GM21367 (cell line): Measurements from ENCODE around the gene ACVRL1.

Experiments
- ATAC-seq: cut with Tn5 transposase; IDR thresholded peaks from one replicate; pipeline ENCODE4 v1.9.1; 2021; ENCODE audit not compliant: unreplicated experiment

Gene ACVRL1

DNA sequence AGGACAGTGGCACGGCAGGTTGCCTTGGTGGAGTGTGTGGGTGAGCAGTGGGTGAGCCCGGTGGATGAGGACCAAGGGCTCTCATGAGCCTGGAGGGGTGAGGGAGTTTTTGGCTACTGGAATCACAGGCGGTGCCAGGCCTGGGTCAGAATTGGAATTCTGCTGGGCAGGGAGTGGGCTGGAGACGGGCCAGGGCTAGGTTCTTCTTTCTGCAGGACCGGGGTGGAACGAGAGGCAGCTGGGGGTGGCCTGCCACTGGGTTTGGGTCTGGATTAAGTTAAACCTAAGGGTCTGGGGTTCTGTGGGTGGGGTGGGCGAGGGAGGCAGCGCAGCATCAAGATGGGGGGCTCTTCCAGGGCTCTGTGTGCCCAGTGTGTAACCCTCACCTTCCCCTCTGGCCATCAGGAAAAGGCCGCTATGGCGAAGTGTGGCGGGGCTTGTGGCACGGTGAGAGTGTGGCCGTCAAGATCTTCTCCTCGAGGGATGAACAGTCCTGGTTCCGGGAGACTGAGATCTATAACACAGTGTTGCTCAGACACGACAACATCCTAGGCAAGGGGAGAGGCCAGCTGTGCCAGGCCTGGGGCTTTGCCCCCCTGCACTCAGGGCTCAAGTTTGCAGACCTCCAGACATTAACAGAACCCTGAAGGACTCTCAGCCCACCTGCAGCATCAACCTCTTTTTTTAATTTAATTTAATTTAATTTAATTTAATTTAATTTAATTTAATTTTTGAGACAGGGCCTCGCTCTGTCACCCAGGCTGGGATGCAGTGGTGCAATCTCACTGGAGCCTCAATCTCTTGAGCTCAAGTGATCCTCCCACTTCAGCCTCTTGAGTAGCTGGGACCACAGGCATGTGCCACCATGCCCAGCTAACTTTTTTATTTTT is 7.0 kb downstream of the ACVRL1 start:
- no peak for ATAC-seq

DNA sequence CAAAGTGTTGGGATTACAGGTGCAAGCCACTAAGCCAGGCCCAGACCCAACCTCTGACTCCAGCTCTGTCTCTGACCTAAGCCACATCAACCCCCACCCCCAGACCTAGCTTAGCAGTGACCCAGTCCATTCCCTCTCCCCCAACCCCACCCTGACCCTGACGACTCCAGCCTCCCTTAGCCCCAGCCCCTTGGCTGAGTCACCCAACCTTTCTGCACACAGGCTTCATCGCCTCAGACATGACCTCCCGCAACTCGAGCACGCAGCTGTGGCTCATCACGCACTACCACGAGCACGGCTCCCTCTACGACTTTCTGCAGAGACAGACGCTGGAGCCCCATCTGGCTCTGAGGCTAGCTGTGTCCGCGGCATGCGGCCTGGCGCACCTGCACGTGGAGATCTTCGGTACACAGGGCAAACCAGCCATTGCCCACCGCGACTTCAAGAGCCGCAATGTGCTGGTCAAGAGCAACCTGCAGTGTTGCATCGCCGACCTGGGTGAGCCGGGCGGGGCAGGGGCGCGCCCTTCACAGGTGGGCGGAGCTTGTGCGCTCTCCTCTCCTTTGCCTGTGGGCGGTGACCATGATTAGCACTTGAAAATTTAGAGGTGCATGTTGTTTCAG is 7.8 kb downstream of the ACVRL1 start:
- ATAC-seq, result no peak

DNA sequence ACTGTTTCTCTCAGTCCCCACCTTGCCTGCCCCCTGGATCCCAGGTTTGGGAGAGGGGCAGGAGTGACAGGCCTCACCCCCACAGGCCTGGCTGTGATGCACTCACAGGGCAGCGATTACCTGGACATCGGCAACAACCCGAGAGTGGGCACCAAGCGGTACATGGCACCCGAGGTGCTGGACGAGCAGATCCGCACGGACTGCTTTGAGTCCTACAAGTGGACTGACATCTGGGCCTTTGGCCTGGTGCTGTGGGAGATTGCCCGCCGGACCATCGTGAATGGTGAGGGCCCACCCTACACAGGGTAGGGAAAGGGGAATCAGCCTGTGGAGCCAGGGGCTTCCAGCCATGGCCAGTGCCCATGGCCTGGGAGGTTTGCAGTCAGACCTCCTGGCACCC is 8.6 kb downstream of the ACVRL1 start:
- ATAC-seq, result no peak

DNA sequence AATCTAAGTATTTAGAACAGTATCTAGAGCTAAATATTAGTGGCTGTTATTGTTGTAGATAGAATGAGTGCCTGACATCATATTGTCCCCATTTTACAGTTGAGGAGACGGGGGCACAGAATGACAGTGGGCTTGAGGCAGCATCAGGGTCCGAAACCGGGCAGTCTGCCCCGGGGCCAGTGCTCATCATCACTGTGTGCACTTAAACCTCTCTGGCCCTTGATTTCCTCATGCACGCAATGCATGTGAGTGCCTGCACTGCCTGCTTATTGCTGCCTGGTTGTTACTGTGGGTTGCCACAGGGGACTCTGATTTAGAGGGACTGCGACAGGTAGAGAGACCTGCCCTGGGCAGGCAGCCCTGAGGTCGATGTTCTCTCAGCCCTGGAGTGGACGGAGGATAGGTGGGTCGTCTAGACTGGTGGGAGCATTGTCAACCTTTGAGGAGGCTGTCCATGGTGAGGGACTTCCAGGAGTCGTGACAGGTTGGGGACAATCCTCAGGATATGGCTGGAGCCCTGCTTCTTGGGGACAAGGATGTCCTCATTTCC is 9.8 kb downstream of the ACVRL1 start:
- ATAC-seq, result no peak

DNA sequence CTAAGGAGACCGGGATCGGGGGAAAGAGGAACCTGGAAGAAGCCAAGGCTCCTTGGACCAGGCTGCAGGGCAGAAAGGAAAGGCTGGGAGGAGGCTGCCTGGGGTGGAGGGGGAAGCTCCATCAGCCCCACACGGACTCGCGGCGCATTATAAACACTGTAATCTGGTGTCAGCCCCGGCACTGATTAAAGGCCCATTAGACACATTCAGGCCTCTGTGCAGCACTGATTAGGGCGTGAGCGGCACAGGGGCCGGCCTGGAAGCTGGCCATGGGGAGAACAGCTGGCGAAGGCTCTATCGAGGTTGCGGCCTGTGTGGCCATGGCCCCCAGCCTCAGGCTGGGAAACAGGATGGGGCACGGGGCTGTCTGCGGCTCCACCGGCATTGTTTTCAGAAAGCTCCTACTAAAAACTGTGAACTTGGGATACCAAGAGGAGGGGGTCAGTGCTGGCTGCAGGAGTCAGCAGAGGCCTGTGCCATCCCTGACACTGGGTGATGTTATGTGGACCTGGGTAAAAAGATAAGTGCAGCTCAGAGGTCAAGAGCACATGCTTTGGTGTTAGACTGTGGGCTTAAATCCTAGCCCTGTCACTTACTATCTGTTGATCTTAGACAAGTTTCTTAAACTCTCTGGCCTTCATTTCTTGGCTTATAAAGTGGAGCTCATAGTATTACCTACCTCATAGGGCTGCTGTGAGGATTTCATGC is 10.6 kb downstream of the ACVRL1 start:
- no peak for ATAC-seq

DNA sequence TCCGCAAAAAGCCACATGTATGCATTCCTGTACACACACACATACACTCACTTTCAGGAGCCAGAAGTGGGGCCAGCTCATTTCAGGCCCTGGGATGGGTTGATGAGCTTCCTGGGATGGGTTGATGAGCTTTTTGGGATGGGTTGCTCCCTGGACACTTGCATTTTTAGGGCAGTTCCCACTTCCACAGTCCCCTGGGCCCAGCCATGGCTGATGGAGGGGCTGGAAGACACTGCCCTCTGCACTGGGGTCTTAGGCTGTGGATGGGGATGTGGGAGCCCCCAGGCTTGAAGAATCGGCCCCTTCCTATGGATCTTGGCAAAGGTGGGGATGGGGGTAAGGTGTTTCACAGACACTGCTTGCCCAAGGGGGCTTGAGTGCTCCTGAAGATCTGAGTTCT is 12.7 kb downstream of the ACVRL1 start:
- ATAC-seq, result no peak

DNA sequence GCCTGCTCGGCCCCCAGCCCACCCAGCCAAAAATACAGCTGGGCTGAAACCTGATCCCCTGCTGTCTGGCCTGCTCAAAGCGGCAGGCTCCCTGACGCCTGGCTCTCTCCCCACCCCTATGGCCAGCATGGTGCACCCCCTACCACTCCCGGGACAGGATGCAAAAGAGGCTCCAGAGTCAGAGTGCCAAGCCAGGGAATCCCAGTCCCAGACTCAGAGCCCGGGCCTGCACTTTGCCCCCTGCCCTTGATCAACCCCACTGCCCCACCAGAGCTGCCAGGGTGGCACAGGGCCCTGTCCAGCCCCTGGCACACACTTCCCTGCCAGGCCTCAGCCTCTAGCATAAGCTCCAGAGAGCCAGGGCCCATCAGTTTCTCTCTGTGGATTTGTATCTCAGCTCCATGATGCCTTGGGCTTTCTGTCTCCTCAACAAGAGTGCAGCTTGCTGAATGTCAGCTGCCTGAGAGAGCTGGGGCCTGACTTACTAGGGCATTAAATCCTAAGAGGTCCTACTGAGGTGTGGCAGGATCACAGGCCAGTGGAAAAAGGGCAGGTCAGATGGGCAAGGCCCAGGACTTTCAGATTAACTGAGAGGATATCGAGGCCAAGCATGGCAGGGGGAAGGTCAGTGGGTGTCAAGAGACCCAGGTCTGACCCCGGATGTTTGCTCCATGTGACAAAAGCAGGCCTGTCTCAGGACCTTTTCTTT is 13.9 kb downstream of the ACVRL1 start:
- no peak for ATAC-seq

DNA sequence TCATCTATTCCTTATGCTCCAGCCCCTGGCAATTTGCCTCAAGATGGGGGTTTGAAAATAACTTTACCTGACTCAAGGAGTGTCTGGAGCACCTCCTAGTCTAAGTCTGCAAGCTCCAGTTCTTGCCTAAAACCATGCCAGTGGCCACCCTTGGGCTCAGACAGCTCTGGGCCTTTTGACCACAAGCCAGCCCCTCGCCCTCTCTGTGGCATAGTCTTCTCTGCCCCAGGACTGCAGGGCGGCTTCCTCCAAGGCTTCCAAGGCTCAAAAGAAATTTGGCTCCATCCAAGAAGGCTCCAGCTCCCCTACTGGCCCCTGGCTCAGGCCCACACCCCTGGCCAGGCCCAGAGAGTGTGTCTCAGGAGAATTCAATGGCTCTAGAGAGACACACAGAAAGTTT is 14.8 kb downstream of the ACVRL1 start:
- ATAC-seq, result no peak

DNA sequence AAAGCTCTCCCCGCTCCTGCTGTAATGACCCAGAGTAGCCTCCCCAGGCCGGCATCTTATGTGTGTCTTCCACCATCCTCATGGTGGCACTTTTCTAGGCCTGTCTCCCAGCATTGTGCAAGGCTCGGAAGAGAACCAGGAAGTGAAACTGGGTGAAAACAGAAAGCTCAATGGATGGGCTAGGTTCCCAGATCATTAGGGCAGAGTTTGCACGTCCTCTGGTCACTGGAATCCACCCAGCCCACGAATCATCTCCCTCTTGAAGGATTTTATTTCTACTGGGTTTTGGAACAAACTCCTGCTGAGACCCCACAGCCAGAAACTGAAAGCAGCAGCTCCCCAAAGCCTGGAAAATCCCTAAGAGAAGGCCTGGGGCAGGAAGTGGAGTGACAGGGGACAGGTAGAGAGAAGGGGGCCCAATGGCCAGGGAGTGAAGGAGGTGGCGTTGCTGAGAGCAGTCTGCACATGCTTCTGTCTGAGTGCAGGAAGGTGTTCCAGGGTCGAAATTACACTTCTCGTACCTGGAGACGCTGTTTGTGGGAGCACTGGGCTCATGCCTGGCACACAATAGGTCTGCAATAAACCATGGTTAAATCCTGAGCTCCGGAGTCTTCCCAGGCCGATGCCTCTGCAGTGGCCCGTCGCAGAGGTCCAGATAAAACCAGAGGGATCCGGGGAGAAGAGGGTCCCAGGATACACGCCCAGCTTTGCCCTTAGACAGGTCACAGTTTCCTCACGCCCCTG is 15.6 kb downstream of the ACVRL1 start:
- ATAC-seq, result no peak

DNA sequence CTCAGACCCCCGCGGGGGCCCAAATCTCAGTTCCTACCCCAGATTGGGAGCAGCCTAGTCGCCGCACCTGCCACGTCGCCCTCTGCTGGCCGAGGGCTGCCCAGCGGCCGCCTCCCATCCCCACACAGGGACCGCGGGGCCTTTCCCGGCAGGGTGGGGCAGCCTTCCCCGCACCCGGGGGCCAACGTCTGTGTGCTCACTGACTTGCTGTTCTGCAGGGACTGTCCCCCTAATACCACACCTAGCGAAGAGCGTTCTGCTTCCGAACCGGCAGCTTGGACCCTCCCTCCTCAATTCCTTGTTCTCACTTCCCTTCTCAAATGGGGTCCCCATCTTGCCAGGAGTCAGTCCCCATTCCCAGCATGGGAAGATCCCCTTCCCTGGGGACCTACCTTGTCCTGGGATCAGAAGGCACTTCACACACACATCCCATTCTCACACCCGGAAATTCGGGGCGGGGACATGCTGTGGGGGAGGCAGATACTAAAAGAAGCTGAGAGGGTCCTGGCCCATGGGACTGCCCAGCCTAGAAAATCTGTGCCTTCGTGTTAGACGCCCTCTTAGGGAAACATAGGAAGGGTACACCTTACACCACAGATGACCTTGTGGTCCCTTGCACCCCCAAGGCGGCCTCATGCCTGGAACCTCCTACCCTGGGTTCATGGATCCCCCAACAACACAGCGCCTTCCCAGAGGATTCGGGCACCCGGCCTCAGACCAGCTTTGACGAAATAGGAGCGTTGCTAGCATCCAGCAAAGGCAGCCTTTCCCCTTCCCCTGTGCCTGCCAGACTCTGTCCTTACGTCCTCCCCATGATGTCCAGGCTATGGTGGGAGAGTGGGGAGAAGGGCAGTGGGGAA is 16.4 kb downstream of the ACVRL1 start:
- ATAC-seq, result no peak

DNA sequence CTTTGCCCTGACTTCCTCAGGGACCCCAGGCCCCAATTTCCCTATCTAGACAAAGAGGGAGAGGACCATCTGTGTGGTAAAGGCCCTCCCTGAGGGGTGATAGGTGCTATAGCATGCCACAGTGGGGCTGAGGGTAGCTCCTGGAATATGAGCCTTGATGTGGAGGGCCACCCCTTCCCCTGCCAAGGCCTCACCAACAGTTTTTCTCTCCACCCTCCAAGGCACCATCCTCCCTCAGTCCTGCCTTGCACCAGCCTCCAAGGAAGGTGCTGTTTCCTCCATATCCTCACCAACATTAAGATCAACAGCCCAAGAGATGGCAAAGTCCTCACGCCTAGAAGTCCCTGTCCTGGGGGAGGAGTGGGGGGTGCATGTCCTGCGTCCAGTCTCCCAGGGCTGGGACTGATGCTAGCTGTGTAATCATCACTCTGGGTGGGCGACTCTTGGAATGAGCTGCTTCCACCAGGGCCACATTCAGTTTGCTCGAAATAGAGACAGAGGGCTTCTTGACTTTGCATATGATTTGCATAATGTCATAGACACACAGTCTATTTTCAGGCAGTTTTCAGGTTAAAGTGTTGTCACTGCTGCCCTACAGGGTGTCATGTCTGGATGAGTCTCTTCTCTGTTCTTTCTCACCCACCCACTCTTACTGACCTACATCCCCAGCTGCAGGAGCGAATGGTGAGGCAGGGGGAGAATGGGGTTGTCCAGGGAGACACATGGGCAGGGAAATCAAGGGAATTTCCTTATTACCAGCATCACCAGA is 17.4 kb downstream of the ACVRL1 start:
- ATAC-seq, result no peak

DNA sequence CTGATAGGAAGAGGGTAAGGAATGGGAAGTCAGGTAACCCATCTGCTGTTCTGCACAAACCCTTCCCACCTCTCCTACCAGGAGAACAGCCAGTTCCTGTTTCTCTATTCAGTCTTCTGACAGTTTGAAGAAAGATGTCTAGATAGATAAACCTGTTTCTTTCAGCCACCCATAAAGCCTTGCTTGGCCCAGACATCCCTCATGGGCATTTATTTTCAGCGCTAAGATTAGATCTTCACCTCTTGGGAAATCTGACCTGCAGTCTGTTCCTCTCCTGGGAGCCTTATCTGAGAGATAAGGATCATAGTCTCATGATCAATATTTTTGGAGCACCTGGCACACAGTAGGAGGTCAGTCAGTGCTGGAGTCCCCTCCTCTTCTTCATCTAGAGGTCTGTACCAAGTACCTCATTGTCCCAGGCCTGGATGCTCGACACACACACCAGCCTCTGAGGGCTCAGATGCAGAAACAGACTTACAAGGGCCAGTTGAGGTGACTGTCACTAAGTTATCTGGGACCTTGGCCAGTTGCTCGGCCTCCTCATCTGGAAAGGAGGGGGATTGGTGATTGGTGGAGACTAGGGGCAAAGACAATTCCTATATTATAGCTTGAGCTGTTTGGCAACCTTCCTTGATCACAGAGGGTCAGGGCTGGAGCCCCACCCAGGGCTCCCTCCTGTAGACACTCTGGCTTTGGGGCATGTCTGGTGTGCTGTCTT is 18.2 kb downstream of the ACVRL1 start:
- no peak for ATAC-seq

DNA sequence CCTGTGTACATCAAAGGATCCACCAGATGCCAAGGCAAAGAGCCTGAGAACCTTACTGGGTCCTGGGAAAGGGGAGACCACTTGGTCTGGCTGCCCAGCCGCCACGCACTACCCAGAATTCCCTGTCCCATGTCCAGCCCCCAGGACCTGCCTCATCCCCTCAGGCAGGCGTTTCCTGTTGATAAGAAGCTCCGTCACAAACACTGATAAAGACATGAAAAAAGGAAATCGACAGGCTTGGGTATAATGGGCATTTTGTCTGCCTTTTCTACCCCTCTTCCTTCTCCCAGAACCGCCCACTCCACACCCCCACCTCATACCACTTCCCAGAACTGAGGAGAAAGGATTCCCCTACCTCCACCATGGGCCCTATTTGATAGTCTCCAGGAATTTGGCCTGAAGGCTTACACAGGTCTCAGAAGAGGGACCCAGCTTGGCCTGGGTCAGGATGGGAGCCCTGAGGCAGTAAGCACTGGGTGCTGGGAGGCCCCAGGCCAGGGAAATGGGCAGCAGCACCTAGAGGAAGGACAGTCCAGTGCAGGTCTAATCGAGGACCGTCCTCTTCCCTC is 18.8 kb downstream of the ACVRL1 start:
- ATAC-seq, result no peak

DNA sequence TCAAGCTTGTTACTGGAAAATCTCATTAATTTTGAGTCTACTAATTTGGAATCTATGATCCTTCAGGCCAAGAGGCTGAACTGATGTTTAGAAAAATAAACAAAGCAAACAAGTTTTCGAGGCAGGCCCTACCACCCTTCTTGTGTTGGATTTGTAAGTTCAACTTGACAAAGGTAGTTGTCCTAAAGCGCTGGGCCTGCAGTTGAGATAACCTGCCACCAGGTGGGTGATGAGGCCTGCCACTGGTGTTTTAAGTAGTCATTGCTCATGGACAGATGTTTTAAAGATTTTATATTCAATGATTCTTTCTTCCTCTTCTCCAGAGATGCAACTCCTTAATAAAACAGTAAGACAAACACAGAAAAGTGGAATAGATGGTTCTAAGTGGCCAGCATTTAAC is 19.4 kb downstream of the ACVRL1 start:
- ATAC-seq, result no peak

DNA sequence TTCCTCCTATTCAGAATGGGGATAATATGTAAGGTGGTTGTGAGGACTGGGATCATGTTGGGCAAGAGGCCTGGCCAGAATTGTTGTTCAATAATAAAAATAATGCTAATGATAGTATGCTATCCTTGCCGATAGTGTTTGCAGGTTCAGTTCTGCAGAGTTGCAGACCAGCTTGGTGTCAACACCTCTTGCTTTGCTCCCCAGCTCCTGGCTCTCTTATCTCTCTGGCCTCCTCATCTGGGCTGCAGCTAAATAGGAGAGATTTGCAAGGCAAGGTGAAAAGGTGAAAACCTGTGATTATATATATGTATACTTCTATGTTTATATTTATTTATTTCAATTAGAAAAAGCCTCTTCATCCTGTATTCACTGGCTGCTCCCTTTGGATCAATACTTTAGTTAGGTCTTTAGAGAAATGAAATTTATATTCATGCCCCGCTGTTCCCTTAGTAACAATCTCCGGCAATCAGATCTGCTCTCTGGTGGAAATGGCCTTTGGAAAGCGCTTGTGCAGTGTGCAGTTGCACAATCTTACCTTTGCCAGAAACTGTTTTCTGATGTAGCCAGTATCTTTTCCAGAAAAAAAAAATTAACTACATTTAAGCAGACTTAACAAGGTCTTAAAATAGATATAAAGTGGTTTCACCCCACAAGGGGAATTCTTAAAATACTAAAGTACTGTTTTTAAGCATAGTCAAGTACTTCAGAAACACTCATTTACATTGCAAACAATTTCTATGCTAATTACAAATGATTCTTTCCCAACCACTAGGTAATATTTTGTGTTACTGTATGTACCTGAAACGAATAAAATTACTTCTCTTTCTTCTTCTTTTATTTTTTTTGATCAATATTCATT is 25.1 kb downstream of the ACVRL1 start:
- ATAC-seq, result no peak

DNA sequence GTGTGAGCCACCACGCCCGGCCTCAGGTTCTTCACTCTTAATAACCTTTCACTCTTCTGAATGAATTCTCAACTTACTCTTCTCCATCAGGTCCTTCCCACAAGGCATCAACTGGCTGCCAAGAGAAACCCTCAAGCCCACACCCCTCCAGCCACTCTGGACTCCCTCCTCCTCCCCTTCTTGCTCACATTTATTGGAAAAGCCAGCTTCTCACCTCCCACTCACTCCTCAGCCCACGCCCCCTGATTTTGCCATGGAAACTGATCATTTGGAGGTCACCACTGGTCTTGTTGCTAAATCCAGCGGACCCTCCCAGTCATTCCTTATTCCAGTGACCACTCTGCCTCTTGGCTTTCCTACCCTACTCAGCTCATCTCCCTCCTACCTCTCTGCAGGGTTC is 26.8 kb downstream of the ACVRL1 start:
- ATAC-seq, result no peak

DNA sequence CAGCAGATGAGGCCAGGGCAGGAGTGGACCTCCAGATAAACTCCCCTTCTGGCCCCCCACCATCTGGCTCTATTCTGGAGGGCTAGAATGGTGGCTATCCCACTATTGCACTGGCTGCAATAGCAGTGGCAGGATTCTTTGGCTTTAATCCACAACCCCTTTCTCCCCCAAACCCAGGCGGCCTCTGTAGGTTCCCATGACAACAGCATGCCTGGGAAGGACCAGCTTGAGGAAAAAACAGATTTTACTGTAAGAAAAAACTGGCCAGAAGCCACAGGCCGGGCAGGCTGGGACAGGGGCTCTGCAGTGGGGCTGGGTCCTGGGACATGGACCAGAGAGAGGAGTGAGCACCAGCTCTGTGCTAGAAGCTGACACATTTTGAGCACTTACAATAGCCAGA is 30.6 kb downstream of the ACVRL1 start:
- no peak for ATAC-seq
